Inflammatory macrophage treated with lipopolysaccharide for 4 hours (primary cell): Measurements from ENCODE around the gene OTX2.

ENCODE experiments used
- DNase-seq: peaks from one replicate; pipeline ENCODE4 v3.0.0-alpha.2; 2020

The OTX2 gene

GRCh38 chr14:56794557-56795283 is 15.6 kb downstream of the OTX2 start:
- no peak for DNase-seq

- DNase-seq = no peak
These were observed 16.2 kb downstream of the OTX2 start for GRCh38 chr14:56794088-56794556.

DNA sequence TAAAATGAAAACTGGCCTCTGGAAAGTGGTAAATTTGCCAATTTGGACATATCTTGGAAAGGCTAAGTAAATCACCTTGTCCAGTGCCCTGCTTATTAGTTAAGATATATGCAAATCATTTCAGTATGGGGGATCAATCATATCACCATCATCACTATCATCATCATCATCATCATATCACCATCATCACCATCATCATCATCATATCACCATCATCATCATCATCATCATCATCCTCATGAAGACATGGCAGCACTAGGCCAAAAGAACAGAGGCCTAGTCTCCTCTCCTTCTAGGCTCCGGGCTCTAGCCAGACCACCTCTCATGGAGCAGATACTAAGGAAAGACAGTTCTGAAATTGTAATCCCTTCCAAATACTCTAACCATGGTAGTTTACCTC is 20.3 kb downstream of the OTX2 start:
- no peak for DNase-seq

GRCh38 chr14:56787530-56787929 is 22.7 kb downstream of the OTX2 start:
- no peak for DNase-seq

GRCh38 chr14:56782711-56783110 is 27.6 kb downstream of the OTX2 start:
- DNase-seq = no peak

DNA sequence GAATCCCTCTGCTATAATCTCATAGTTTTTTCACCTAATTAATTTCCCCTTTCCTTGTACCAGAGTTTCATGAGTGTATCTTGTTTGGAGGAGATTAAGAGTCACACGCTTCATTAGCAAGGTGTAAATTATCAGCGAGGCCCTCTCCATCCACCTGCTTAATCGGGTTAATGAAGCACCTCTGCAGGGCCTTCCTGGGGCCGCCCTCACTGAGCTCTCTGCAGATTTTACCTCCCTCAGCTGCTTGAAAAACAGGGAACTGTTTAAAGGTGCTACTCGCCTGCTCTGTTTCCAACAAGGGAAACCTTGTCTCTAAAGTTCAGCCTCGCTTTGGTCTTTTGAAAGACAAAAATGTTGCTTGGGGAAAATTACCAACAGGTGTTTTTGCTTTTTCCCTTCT is 35.8 kb downstream of the OTX2 start:
- no peak for DNase-seq

DNA sequence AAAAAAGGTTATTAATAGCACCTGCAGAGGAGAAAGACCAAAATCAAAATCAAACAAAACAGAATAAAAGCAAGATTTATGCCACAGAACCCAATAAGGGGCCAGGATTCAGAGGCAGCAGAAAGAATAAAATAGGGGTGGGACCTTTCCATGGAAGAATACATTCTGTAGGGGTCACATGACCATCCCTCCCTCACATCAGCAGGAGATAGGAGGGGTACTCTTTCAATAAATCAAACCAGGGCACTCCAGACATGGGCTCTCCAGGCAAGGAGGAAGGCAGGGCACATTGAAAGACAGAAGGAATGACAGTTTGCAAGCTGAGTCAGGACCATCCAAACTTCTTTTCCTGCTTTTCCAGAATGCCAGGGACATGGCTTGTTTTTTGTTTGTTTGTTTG is 39.8 kb downstream of the OTX2 start:
- DNase-seq = no peak

GRCh38 chr14:56760164-56760914 is 49.9 kb downstream of the OTX2 start:
- DNase-seq = no peak

GRCh38 chr14:56759633-56760032 is 50.6 kb downstream of the OTX2 start:
- DNase-seq = no peak

GRCh38 chr14:56759094-56759493 is 51.2 kb downstream of the OTX2 start:
- no peak for DNase-seq

- no peak for DNase-seq
These were observed 55.4 kb downstream of the OTX2 start for GRCh38 chr14:56754921-56755320.

- no peak for DNase-seq
These were observed 56.9 kb downstream of the OTX2 start for GRCh38 chr14:56753396-56753795.

GRCh38 chr14:56752428-56752827 is 57.9 kb downstream of the OTX2 start:
- DNase-seq = no peak

DNA sequence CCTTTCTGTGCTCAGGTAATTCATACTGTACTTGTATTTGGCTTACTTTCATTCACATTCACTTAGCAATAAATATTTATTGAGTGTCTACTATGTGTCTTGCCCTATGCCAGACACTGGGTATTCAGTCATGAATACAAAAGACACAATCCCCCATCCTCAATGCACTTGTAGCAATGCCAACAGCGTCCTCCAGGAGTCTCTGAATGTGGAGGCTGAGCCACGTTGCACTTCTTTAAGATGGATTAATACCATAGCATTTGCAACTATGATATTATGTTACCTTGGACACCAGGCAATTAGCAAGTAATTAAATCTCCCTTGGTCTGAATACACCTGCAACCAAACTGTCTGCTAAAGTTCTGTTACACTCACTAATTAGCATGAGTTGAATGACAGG is 58.8 kb downstream of the OTX2 start:
- DNase-seq = no peak
